ENCODE results near the gene CNOT2.
"Not testable (repeated sequence)": the region's sequence is repeated elsewhere in the genome, so short reads cannot be mapped to it uniquely, and the experiment has no call there.

Gene CNOT2

DNA sequence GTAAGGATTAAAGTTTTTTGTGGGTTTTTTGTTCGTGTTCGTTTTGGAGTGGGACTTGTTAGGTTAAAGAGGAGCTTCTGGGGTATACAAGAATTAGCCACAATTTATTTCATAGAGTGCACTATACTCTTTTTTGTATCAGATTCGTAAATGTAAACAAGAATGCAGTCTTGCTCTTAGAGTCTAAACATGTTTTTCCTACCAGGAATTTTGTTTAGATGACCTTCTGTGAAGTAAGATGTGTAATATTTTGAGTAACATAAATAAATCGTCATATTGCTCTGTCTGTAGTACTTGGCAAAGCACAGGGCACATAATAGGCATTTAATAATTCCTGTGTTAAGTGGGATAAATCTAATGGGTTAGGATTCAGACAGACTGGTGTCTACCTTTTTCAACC is 9.6 kb downstream of the CNOT2 start:
- FAIRE-seq, result no peak

- no peak for FAIRE-seq
Observed at GRCh38 chr12:70254225-70254624, 11.0 kb downstream of the CNOT2 start.

DNA sequence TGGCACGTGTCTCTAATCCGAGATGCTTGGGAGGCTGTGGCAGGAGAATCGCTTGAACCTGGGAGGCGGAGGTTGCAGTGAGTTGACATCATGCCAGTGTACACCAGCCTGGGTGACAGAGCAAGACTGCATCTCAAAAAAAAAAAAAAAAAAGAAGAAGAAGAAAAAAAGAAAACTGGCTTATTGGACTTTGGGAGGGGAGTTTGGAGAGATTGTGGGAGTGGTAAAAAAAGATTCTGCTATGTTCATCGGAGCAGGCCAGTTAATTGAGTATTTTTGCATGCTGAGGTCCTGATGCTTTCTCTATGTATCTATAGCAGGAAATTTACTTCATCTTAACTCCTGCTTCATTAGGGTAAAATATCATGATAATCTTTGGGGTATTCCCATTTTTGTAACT is 11.6 kb downstream of the CNOT2 start:
- no peak for FAIRE-seq

GRCh38 chr12:70255311-70255710 is 12.1 kb downstream of the CNOT2 start:
- no peak for FAIRE-seq

DNA sequence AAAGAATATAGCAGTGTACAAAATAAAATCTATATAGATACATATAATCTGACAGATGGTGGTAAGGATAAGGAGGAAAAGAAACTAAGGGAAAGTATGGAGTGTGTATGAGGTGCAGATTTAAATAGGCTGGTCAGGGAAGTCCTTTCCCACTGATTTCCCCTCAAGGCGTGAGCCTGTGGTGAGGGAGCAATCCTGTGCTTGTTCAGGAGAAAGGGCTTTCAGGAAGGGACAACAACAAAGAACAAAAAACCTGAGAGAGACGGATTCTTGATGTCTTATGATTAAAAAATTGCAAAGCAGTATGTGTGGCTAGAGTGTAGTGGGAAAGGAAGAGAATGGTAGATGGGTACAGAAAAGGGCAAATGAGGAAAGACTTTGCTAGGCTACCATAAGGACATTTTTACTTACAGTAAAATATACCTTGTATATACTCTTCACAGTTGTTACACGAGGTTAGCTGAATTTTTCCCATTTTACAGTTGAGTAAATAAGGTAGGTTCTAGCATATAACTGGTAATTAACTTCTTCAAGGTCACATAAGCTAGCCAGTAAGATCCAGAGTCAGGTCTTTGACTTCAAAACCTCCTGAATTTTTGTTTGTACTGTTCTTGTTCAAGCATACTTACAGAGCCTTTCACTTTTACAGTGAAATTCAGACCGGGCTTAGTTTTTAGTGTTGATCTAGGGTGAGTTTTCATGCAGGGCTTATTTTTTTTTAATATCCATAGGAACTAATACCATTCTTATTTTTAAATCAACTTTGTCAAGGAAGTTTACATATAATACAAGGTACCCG is 15.6 kb downstream of the CNOT2 start:
- FAIRE-seq, result no peak

- no peak for FAIRE-seq
Observed at GRCh38 chr12:70260646-70261045, 17.4 kb downstream of the CNOT2 start.

DNA sequence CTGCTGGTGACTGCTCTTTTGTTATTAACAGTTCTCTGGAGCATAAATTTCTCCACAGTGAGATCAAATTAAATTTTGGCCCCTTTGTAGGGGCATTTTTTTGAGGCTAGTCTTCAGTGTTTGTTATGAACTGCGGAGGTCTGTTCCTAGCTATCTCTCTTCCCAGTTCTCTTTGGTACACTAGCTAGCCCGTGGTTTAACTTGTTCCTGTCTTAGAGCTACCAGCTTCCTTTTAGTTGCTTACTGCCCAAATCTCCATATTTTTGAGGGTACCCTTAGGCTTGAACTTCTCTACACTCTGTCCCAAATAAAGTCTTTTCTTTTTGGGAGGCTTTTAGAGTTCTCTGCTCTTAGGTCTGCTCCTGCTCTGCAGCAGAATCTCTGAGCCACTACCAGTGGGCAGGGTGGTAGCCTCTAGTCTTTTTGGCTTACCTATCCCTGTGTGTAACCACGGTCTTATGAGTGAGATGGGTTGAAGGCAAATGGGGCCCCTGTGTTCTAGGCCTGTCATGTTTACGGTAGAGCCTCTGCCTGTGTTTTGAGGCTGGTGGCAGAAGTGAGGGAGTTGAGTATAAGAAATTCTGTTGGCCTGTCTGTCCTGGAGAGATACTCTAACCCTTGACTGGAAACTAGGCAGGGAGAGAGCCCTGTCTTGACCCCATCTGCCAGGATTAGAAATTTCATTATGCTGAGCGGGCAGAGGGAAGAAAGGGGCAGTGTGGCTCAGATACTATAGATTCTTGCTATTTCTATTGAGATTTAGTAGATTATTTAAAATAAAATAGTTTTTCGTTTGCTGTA is 21.0 kb downstream of the CNOT2 start:
- no peak for FAIRE-seq

- no peak for FAIRE-seq
Observed at GRCh38 chr12:70265132-70265531, 21.9 kb downstream of the CNOT2 start.

DNA sequence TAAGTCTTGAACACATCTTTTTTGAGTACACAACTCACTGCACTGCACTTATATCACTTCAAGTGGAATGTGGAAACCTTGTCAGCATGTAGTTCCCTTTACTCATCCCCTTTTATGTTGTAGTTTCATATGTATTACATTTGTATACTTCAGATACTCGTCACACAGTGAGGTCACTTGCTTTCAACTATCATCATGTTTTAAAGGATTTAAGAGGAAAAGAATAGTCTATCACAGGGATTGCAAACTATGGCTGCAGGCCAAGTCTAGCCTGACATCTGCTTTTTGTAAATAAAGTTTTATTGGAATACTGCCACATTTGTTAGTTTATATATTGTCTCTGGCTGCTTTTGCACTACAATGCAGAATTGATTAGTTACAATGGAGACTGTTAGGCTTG is 24.3 kb downstream of the CNOT2 start:
- no peak for FAIRE-seq

DNA sequence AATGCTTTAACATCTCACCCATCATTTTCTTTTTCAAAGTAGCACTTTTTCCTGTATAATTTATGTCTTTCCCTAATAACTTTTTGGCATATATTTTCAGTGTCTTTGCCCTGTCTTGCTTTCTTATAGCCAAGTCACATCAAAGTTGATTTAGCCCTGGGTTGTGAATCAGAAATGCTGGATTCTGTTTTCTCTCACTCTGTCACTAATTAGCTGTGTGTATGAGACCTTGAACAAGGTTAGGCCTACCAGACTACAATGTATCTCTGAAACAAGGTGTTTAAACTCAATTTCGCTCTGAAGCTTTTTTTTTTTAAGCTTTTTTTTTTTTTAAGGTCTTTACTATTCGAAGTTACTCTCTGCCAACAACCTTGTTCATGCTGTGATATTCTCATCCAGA is 25.7 kb downstream of the CNOT2 start:
- FAIRE-seq, result no peak

- no peak for FAIRE-seq
Observed at GRCh38 chr12:70270108-70270507, 26.9 kb downstream of the CNOT2 start.

GRCh38 chr12:70271025-70271424 is 27.8 kb downstream of the CNOT2 start:
- no peak for FAIRE-seq

- no peak for FAIRE-seq
Observed at GRCh38 chr12:70272510-70272909, 29.3 kb downstream of the CNOT2 start.

DNA sequence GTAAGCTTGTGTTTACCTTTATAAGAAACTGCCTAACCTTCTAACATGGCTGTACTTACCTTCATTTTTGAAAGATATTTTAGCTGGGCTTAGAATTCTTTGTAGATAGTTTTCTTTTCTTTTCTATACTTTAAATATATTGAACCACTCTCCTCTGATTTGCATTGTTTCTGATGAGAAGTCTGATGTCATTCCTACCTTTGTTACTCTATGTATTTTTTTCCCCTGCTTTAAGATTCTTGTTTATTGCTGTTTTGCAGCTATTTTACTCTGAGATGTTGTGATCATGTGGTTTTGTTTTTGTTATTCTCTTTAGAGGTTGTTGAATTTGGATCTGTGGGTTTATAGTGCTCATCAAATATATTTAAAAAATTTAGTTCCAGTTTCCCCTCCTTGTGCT is 31.8 kb downstream of the CNOT2 start:
- no peak for FAIRE-seq

DNA sequence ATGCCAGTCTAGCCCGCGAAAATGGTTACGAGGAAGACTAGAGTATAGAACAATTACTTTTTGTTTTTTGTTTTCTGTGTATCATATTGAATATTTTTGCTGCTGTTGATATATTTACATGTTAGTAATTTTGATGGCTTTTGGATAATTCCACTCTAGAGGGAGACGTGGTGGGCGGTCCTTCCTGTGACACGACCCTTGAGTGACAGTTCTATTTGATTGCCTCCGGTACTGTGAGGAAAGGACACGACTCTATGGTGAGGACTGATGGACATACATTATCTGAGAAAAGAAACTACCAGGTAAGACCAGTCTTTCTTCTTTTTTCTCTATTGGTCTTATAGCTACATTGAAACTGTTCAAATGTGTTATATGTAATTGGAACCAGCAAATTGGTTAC is 34.7 kb downstream of the CNOT2 start:
- FAIRE-seq, result no peak

- FAIRE-seq, result no peak
Observed at GRCh38 chr12:70278945-70279344, 35.7 kb downstream of the CNOT2 start.

- FAIRE-seq, result no peak
Observed at GRCh38 chr12:70283232-70283631, 40.0 kb downstream of the CNOT2 start.

DNA sequence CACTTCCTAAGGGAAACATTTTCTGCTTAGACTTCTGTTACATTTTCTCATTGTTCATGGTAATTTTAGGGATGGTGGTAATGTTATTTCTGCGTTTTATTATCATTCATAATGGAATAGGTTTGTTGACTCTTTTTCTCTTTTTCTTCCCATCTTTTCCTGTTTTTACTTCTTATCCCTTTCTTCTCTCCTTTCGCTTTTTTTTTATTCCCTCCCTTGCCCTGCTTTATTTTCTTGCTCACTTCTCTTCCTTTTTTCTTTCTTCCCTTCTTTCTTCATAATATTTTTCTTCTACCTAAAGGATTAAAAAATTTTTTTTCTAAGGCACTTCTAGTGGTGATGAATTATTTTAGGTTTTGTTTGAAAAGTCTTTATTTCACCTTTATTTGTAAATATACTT is 45.6 kb downstream of the CNOT2 start:
- FAIRE-seq, result no peak

- no peak for FAIRE-seq
Observed at GRCh38 chr12:70290116-70290515, 46.9 kb downstream of the CNOT2 start.

DNA sequence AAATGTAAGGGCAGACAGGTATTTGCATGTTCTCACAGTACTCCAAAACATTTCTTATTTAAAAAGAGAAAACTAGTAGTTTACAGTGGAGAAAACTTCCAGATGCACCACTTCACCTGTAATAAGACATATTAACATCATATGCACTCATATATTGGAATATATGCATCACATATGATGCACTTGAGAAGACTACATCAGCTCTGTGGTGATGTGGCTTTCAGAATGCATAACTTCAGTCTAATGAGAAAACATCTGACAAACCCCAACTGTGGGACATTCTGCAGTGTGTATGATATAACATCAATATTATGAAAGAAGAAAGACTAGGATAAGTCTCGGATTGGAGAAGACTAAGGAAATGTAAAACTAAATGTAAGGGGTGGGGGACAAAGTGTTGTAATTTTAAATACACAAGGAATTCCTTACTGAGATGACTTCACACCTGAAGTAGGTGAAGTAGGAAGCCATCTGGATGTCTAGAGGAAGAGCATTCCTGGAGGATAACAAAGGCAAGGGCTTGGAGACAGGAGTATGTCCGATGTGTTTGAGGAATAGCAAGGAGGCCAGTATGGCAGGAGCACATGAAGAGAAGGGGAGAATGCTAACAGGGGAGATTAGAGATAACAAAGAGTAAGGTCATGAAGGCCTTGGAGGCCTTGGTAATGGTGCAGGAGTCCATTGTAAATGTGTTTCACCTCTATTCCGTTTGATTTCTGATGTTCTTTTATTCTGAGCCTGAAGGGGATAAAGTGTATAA is 49.0 kb downstream of the CNOT2 start:
- no peak for FAIRE-seq

GRCh38 chr12:70304684-70305555 is 61.7 kb downstream of the CNOT2 start:
- not testable (repeated sequence) for FAIRE-seq

DNA sequence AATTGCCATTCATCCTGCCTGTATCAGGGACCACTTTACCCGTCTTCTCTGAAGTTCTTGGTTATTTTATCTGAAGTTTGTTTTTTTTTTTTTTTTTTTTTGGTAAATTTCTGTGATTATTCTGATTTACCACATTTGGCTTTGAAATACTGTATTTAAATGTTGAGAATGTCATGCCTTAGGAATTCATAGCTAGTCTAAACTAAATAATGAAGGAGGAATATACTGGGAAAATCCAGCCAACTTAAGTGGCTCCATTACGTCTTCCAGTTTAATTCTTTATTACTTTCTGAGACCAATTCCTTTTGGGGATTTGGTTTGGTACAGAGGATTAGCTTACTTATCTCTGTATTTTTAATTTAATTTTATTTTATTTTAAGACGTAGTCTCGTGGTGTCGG is 62.6 kb downstream of the CNOT2 start:
- FAIRE-seq, result no peak

GRCh38 chr12:70306676-70307075 is 63.4 kb downstream of the CNOT2 start:
- no peak for FAIRE-seq
